OCI-LY1 (cell line): ENCODE results near the gene ZNRF1.
"Not testable (repeated sequence)": the region's sequence is repeated elsewhere in the genome, so short reads cannot be mapped to it uniquely, and the experiment has no call there.

Source experiments
- CTCF ChIP-seq: fragments of 200-600 bp; sonication (generic), shearing (Covaris generic); IDR thresholded peaks from 2 replicates; pipeline ENCODE4 v1.5.1; 2017; ENCODE audit warnings: mild to moderate bottlenecking, antibody characterized with exemption, low read length, moderate library complexity, mixed read lengths
- EZH2 ChIP-seq: fragments of 200-600 bp; sonication (generic), shearing (Covaris generic); IDR thresholded peaks from 2 replicates; pipeline ENCODE4 v1.8.0; 2017; ENCODE audit warnings: borderline replicate concordance, mixed run types, mild to moderate bottlenecking, antibody characterized with exemption, low read length, moderate library complexity, mixed read lengths

- TF ChIP-seq EZH2, CTCF: not testable (repeated sequence)
Observed at GRCh38 chr16:74989864-74990263, 9.0 kb upstream of the ZNRF1 start.
